B cell (primary cell): Measurements from ENCODE around the gene NLRP1. TPM values are rescaled to one million over a fixed set of nuclear protein-coding genes. Genes with fewer than 3 reads are reported as not detected.

Experiments used
- ATAC-seq: fragments of 200-7000 bp; cut with Tn5 transposase; one replicate; pipeline ENCODE4 v1.10.0; 2021; ENCODE audit warnings: low read depth, mild to moderate bottlenecking, moderate number of reproducible peaks, moderate library complexity
- CTCF ChIA-PET: fragments of 350-600 bp; sonication (Branson Sonifier 250); formaldehyde crosslinking; loops from one replicate; lab custom pipeline; 2021; ENCODE audit warnings: antibody characterized with exemption, inconsistent platforms; lab: Charles Lee
- POLR2A ChIA-PET: fragments of 350-600 bp; sonication (Branson Sonifier 250); formaldehyde crosslinking; loops from one replicate; lab custom pipeline; 2021; ENCODE audit warnings: antibody characterized with exemption; lab: Charles Lee
- DNase-seq: peaks from one replicate; pipeline ENCODE4 v3.0.0; 2013
- H2AFZ ChIP-seq: 2 replicates; pipeline ENCODE4 v1.6.1; 2012; ENCODE audit warnings: mild to moderate bottlenecking, low read depth, low read length; ENCODE audit not compliant: insufficient read depth, poor library complexity, severe bottlenecking
- H3K27ac ChIP-seq, 2 donors: 1 replicate in 1 of 2; 2 replicates in 1 of 2; pipeline ENCODE4 v1.5.1; 2012 to 2013; ENCODE audit warnings: low read length in 2 of 2, mild to moderate bottlenecking in 2 of 2, moderate library complexity in 1 of 2
- H3K27me3 ChIP-seq, 4 experiments: fragments of 200-600 bp in 1 of 4; sonication (generic) in 1 of 4; replicated peaks in 1 of 4; 1 replicate in 2 of 4; 2 replicates in 2 of 4; pipeline versions ENCODE4 v1.6.1 to v1.7.0; 2013 to 2016; ENCODE audit warnings: low read length in 3 of 4, mild to moderate bottlenecking in 2 of 4, mixed read lengths in 1 of 4, moderate library complexity in 1 of 4; ENCODE audit not compliant: insufficient read depth in 4 of 4, control insufficient read depth in 3 of 4; ENCODE audit errors: control extremely low read depth in 1 of 4
- H3K36me3 ChIP-seq, 2 experiments: replicated peaks in 1 of 2; 1 replicate in 1 of 2; 2 replicates in 1 of 2; pipeline versions ENCODE4 v1.6.1 to v1.7.1; 2013; ENCODE audit warnings: low read length in 1 of 2; ENCODE audit not compliant: insufficient read depth in 2 of 2, control insufficient read depth in 1 of 2; ENCODE audit errors: control extremely low read depth in 1 of 2, extremely low read depth in 1 of 2
- H3K4me1 ChIP-seq, 2 donors: fragments of 200-600 bp in 1 of 2; sonication (generic) in 1 of 2; 1 replicate in 1 of 2; 2 replicates in 1 of 2; pipeline versions ENCODE4 v1.5.1 to v1.6.1; 2013 to 2017; ENCODE audit warnings: low read length in 2 of 2; ENCODE audit not compliant: control insufficient read depth in 2 of 2, insufficient read depth in 2 of 2
- H3K4me2 ChIP-seq: replicated peaks from 2 replicates; pipeline ENCODE3; 2012; ENCODE audit warnings: mild to moderate bottlenecking, low read depth, low read length; ENCODE audit not compliant: poor library complexity, severe bottlenecking
- H3K4me3 ChIP-seq, 5 experiments: fragments of 200-600 bp in 1 of 5; sonication (generic) in 1 of 5; 1 replicate in 3 of 5; 2 replicates in 2 of 5; pipeline versions ENCODE4 v1.5.1 to v1.7.0; 2011 to 2016; ENCODE audit warnings: low read length in 4 of 5, mild to moderate bottlenecking in 4 of 5, low read depth in 2 of 5, control low read depth in 1 of 5, moderate library complexity in 1 of 5; ENCODE audit not compliant: insufficient read depth in 1 of 5; ENCODE audit errors: control extremely low read depth in 1 of 5, extremely low read depth in 1 of 5
- H3K79me2 ChIP-seq: fragments of 200-600 bp; sonication (generic); one replicate; pipeline ENCODE4 v1.6.0; 2016; ENCODE audit warnings: low read length; ENCODE audit not compliant: control insufficient read depth, insufficient read depth
- H3K9ac ChIP-seq: fragments of 200-600 bp; sonication (generic); 2 replicates; pipeline ENCODE4 v1.6.1; 2017; ENCODE audit warnings: mild to moderate bottlenecking, low read length, moderate library complexity
- H3K9me3 ChIP-seq, 3 donors: one replicate each; pipeline versions ENCODE4 v1.6.1 to v1.7.1; 2013; ENCODE audit warnings: low read length in 2 of 3; ENCODE audit not compliant: control insufficient read depth in 2 of 3, insufficient read depth in 1 of 3; ENCODE audit errors: control extremely low read depth in 1 of 3
- H4K20me1 ChIP-seq: 2 replicates; pipeline ENCODE4 v1.6.0; 2012; ENCODE audit warnings: mild to moderate bottlenecking, low read length; ENCODE audit not compliant: insufficient read depth, control insufficient read depth, poor library complexity, severe bottlenecking
- H3K27ac Mint-ChIP-seq: one replicate; pipeline ENCODE4 v1.8.0; 2021; ENCODE audit warnings: mixed read lengths
- H3K27me3 Mint-ChIP-seq: one replicate; pipeline ENCODE4 v1.8.0; 2021; ENCODE audit warnings: mixed read lengths
- H3K4me1 Mint-ChIP-seq: one replicate; pipeline ENCODE4 v1.8.0; 2021; ENCODE audit warnings: mixed read lengths
- H3K4me3 Mint-ChIP-seq: one replicate; pipeline ENCODE4 v1.8.0; 2021; ENCODE audit warnings: mixed read lengths
- H3K9me3 Mint-ChIP-seq: one replicate; pipeline ENCODE4 v1.8.0; 2022; ENCODE audit warnings: mixed read lengths; ENCODE audit not compliant: insufficient read depth
- CTCF ChIP-seq: fragments of 200-600 bp; IDR thresholded peaks from one replicate; pipeline ENCODE4 v1.8.0; 2022; ENCODE audit warnings: antibody characterized with exemption, mild to moderate bottlenecking
- EZH2 ChIP-seq: IDR thresholded peaks from 2 replicates; pipeline ENCODE4 v1.6.1; 2012; ENCODE audit warnings: borderline replicate concordance, low read depth, mild to moderate bottlenecking, moderate library complexity, low read length; ENCODE audit not compliant: insufficient read depth, poor library complexity, severe bottlenecking
- WGBS: methylation state at CpG from one replicate; pipeline ENCODE4 v1.1.5; 2013; ENCODE audit warnings: missing lambda C conversion rate; ENCODE audit not compliant: insufficient coverage; 5-methylcytosine and 5-hydroxymethylcytosine counted together
- intact Hi-C: fragments of 100-400 bp; cut with micrococcal nuclease; formaldehyde crosslinking; loops from one replicate; pipeline ENCODE4 v1.10.0; 2022
- polyA plus RNA-seq: library from polyadenylated mRNA; depleted of rRNA; stranded (reverse); fragments of >200 nt; gene quantifications from 2 replicates; pipeline ENCODE4 v1.2.3, GENCODE V29; 2012
- total RNA-seq, 2 donors: library from RNA; stranded (reverse); fragments of 120-200 nt in 1 of 2; gene quantifications; 1 replicate in 1 of 2; 2 replicates in 1 of 2; pipeline versions ENCODE4 v1.2.3 to v1.2.4, GENCODE V29; 2013 to 2022

NLRP1 gene
- total and polyA plus RNA-seq, 2 donors (not counting 1 experiment from before 2014, with no cell fraction given), result 141 to 189 TPM

GRCh38 chr17:5631958-5632590 is 47.8 kb upstream of the NLRP1 start:
- H3K9me3 Mint-ChIP-seq, result no peaks in the 10 kb centered on the region
- Histone ChIP-seq H2AFZ (no peak overlapping the region), H3K27ac (no peak overlapping the region), H3K79me2 (no peaks in the 10 kb centered on the region), H3K27me3 (peaks cover 0 to 13% (median 0%) of the 10 kb centered on the region in 4 experiments), H4K20me1 (no peaks in the 10 kb centered on the region), H3K9me3 (no peaks in the 10 kb centered on the region), H3K9ac (no peak overlapping the region), H3K4me3 (no peak overlapping the region), H3K4me2 (no peak overlapping the region), H3K36me3 (no peaks in the 10 kb centered on the region), H3K4me1 (no peaks in the 10 kb centered on the region)
- CTCF ChIA-PET, result interaction anchor here (0.6 kb wide), 1 partner anchor 305 kb away, joined by 4 read pairs; no protein-coding TSS in a partner anchor
- 57% methylated on average over 2 of the region's 3 CpGs for WGBS
- no peak overlapping the region for H3K27ac Mint-ChIP-seq
- H3K4me1 Mint-ChIP-seq, result no peaks in the 10 kb centered on the region
- DNase-seq (no peak), ATAC-seq (no peak)
- no peak overlapping the region for H3K4me3 Mint-ChIP-seq
- POLR2A ChIA-PET, result no interaction called here
- H3K27me3 Mint-ChIP-seq, result peaks cover 39% of the 10 kb centered on the region
- intact Hi-C loops, result no loop called here
- TF ChIP-seq CTCF (no peak), EZH2 (no peak)

- Histone ChIP-seq H3K4me3 (no peak overlapping the region), H3K4me2 (no peak overlapping the region), H3K4me1 (no peaks in the 10 kb centered on the region), H3K36me3 (no peaks in the 10 kb centered on the region), H2AFZ (no peak overlapping the region), H3K9me3 (peaks cover 0 to 3% (median 0%) of the 10 kb centered on the region in 3 donors), H3K27me3 (peaks cover 0 to 13% (median 0%) of the 10 kb centered on the region in 4 experiments), H3K27ac (no peak overlapping the region), H4K20me1 (no peaks in the 10 kb centered on the region), H3K9ac (no peak overlapping the region), H3K79me2 (no peaks in the 10 kb centered on the region)
- H3K9me3 Mint-ChIP-seq, result no peaks in the 10 kb centered on the region
- H3K27ac Mint-ChIP-seq, result no peak overlapping the region
- intact Hi-C loops, result no loop called here
- ChIA-PET CTCF (interaction anchor here (0.8 kb wide), 1 partner anchor 236 kb away, joined by 3 read pairs; no protein-coding TSS in a partner anchor), POLR2A (no interaction called here)
- no peak for TF ChIP-seq CTCF
- TF ChIP-seq EZH2, result no peak
- WGBS, result 71% methylated on average over 1 of the region's 2 CpGs
- DNase-seq (no peak), ATAC-seq (no peak)
- H3K27me3 Mint-ChIP-seq, result peaks cover 37% of the 10 kb centered on the region
- no peak overlapping the region for H3K4me3 Mint-ChIP-seq
- no peaks in the 10 kb centered on the region for H3K4me1 Mint-ChIP-seq
Measured at GRCh38 chr17:5630434-5630833, 46.1 kb upstream of the NLRP1 start.
